Endothelial cell of umbilical vein (primary cell): ENCODE results near the gene UBA6. TPM values are rescaled to one million over a fixed set of nuclear protein-coding genes. Genes with fewer than 3 reads are reported as not detected.

ENCODE experiments used
- BruUV-seq: library from RNA; stranded (reverse); fragments of 400-500 nt; replicated peaks from 2 replicates; lab custom pipeline; 2021; lab: Mats Ljungman, UMichigan
- CTCF ChIA-PET: fragments of 300-600, 350-600 bp; sonication (Branson Sonifier 250); formaldehyde crosslinking; loops from one replicate; lab custom pipeline; 2021; ENCODE audit warnings: antibody characterized with exemption, inconsistent platforms; lab: Charles Lee
- POLR2A ChIA-PET: fragments of 300-600, 350-600 bp; sonication (Branson Sonifier 250); formaldehyde crosslinking; loops from one replicate; lab custom pipeline; 2021; ENCODE audit warnings: antibody characterized with exemption, inconsistent platforms; lab: Charles Lee
- DNase-seq: peaks from one replicate; pipeline ENCODE4 v3.0.0-alpha.2; 2011; ENCODE audit warnings: low read depth, low spot score
- FAIRE-seq: peaks from 2 replicates; lab custom pipeline; 2011; peaks lifted over from hg19 to GRCh38; lab: Jason Lieb, UNC
- H2AFZ ChIP-seq: 2 replicates; pipeline ENCODE4 v1.6.0; 2012; ENCODE audit warnings: low read depth, low read length, control low read depth, inconsistent platforms
- H3K27ac ChIP-seq: 2 replicates; pipeline ENCODE4 v1.5.1; 2011; ENCODE audit warnings: low read depth, mild to moderate bottlenecking, control low read depth, low read length, moderate library complexity; ENCODE audit not compliant: insufficient read depth
- H3K27me3 ChIP-seq, 2 experiments: 2 replicates each; pipeline versions ENCODE4 v1.6.0 to v1.6.1; 2011; ENCODE audit warnings: low read length in 2 of 2, mixed read lengths in 1 of 2; ENCODE audit not compliant: control insufficient read depth in 2 of 2, insufficient read depth in 2 of 2
- H3K36me3 ChIP-seq, 2 experiments: 2 replicates in 1 of 2; 3 replicates in 1 of 2; pipeline ENCODE4 v1.5.1; 2011; ENCODE audit warnings: low read length in 2 of 2, mild to moderate bottlenecking in 1 of 2, moderate library complexity in 1 of 2; ENCODE audit not compliant: control insufficient read depth in 2 of 2, insufficient read depth in 2 of 2; ENCODE audit errors: extremely low read depth in 1 of 2
- H3K4me1 ChIP-seq: 3 replicates; pipeline ENCODE4 v1.5.1; 2011; ENCODE audit warnings: mild to moderate bottlenecking, low read length; ENCODE audit not compliant: control insufficient read depth, insufficient read depth; ENCODE audit errors: extremely low read depth
- H3K4me2 ChIP-seq: 2 replicates; pipeline ENCODE4 v1.6.1; 2011; ENCODE audit warnings: low read length, control low read depth, mixed read lengths; ENCODE audit not compliant: insufficient read depth
- H3K4me3 ChIP-seq, 3 experiments: fragments of 200-600 bp in 1 of 3; sonication (generic), shearing (Covaris generic) in 1 of 3; replicated peaks in 1 of 3; 2 replicates each; pipeline ENCODE4 v1.5.1; 2011 to 2016; ENCODE audit warnings: control low read depth in 3 of 3, low read length in 3 of 3, mild to moderate bottlenecking in 2 of 3, inconsistent platforms in 1 of 3, low read depth in 1 of 3, moderate library complexity in 1 of 3; ENCODE audit not compliant: insufficient read depth in 1 of 3
- H3K79me2 ChIP-seq: 2 replicates; pipeline ENCODE4 v1.6.0; 2012; ENCODE audit warnings: low read length, inconsistent platforms; ENCODE audit not compliant: control insufficient read depth, insufficient read depth
- H3K9ac ChIP-seq: replicated peaks from 2 replicates; pipeline ENCODE3; 2011; ENCODE audit warnings: low read length, control low read depth; ENCODE audit not compliant: insufficient read depth; ENCODE audit errors: extremely low read depth
- H3K9me1 ChIP-seq: replicated peaks from 3 replicates; pipeline ENCODE4 v1.6.0; 2011; ENCODE audit warnings: mild to moderate bottlenecking, low read length; ENCODE audit not compliant: control insufficient read depth, insufficient read depth; ENCODE audit errors: extremely low read depth
- H3K9me3 ChIP-seq: replicated peaks from 2 replicates; pipeline ENCODE4 v1.5.1; 2012; ENCODE audit warnings: low read length, inconsistent platforms; ENCODE audit not compliant: control insufficient read depth, insufficient read depth
- H4K20me1 ChIP-seq: replicated peaks from 2 replicates; pipeline ENCODE3; 2011; ENCODE audit warnings: mild to moderate bottlenecking, low read length; ENCODE audit not compliant: control insufficient read depth, insufficient read depth; ENCODE audit errors: extremely low read depth
- EZH2 ChIP-seq: IDR thresholded peaks from 2 replicates; pipeline ENCODE4 v1.6.1; 2012; ENCODE audit warnings: borderline replicate concordance, low read depth, mild to moderate bottlenecking, moderate library complexity, low read length, inconsistent platforms; ENCODE audit not compliant: severe bottlenecking
- FOS ChIP-seq: IDR thresholded peaks from 2 replicates; pipeline ENCODE4 v1.6.1; 2011; ENCODE audit warnings: mild to moderate bottlenecking, low read length, moderate library complexity, borderline replicate concordance; ENCODE audit not compliant: insufficient read depth
- GATA2 ChIP-seq: IDR thresholded peaks from 2 replicates; pipeline ENCODE4 v1.7.0; 2011; ENCODE audit warnings: low read depth, mild to moderate bottlenecking, moderate library complexity, mixed read lengths, low read length; ENCODE audit not compliant: insufficient read length, insufficient read depth
- JUN ChIP-seq: IDR thresholded peaks from 2 replicates; pipeline ENCODE4 v1.6.1; 2011; ENCODE audit warnings: borderline replicate concordance, low read depth; ENCODE audit not compliant: insufficient read length, insufficient read depth
- MYC ChIP-seq: IDR thresholded peaks from one replicate; pipeline ENCODE4 v1.6.1; 2011; ENCODE audit warnings: mild to moderate bottlenecking, low read depth, low read length
- POLR2A ChIP-seq: IDR thresholded peaks from 2 replicates; pipeline ENCODE4 v1.6.1; 2012; ENCODE audit warnings: low read depth, mild to moderate bottlenecking, control low read depth, low read length
- POLR2AphosphoS5 ChIP-seq: IDR thresholded peaks from 2 replicates; pipeline ENCODE4 v1.6.1; 2012; ENCODE audit warnings: low read depth, mild to moderate bottlenecking, control low read depth, low read length, moderate library complexity; ENCODE audit not compliant: insufficient read depth
- dilution Hi-C: fragments of 300-500 bp; cut with MboI; formaldehyde crosslinking; loops from one replicate; pipeline ENCODE4 v1.15.0; 2019; ENCODE audit warnings: low sequenced_read_pairs; ENCODE audit not compliant: extremely low pct_ligation_motif_present
- intact Hi-C: fragments of 100-400 bp; cut with micrococcal nuclease; formaldehyde crosslinking; loops from one replicate; pipeline ENCODE4 v1.10.0; 2022
- polyA plus RNA-seq, 4 experiments: library from polyadenylated mRNA; depleted of rRNA in 3 of 4; stranded (reverse) in 3 of 4; unstranded in 1 of 4; fragments of >200 nt; gene quantifications; 2 replicates each; pipeline versions ENCODE4 v1.2.1 to v1.2.3, GENCODE V29; 2011 to 2012; ENCODE audit warnings: missing spikeins in 1 of 4
- total RNA-seq: library from RNA; stranded (reverse); gene quantifications from 2 replicates; pipeline ENCODE4 v1.2.3, GENCODE V29; 2021
- TF ChIP-seq, protein P1 (sequence below): IDR thresholded peaks from 2 replicates; pipeline ENCODE4 v1.6.1; 2011; ENCODE audit not compliant: insufficient read depth, insufficient read length
- TF ChIP-seq, protein P2 (sequence below), 2 donors: IDR thresholded peaks; 1 replicate in 1 of 2; 2 replicates in 1 of 2; pipeline ENCODE4 v1.5.1; 2011; ENCODE audit warnings: low read length in 2 of 2, mild to moderate bottlenecking in 2 of 2, moderate library complexity in 2 of 2, control low read depth in 1 of 2, inconsistent platforms in 1 of 2, low read depth in 1 of 2; ENCODE audit not compliant: insufficient read depth in 1 of 2; ENCODE audit errors: extremely low read depth in 1 of 2

The UBA6 gene
- total and polyA plus RNA-seq, 2 donors (not counting 3 experiments of a cell fraction or from before 2014, with no cell fraction given), result 30.9 to 96.4 TPM

DNA sequence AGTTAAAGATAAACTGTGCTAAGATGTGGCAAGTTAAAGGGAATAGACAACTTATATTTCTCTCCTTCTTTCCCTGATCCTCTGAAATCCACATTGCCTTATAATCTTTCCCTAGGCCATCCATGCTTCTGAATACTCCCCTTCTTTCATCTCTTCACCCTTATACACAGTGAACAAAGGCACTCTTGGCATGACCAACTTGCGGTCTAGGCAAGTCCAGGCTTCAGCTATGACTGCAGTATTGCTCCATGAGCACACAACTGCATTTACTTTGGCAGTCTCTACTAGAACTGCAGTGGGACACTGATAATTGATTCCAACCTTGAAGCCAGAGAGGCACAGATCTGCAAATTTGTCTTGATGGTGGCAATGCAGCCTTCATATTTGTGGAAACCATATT is 24.2 kb upstream of the UBA6 start:
- H3K27me3 ChIP-seq, result no peaks in the 10 kb centered on the region
- no TSS peak for BruUV-seq
- H2AFZ ChIP-seq, result no peak overlapping the region
- dilution Hi-C loops (no loop called here), intact Hi-C loops (no loop called here)
- H3K4me3 ChIP-seq, result no peak overlapping the region
- H3K36me3 ChIP-seq, result no peaks in the 10 kb centered on the region
- no peaks in the 10 kb centered on the region for H3K9me3 ChIP-seq
- FAIRE-seq, result no peak
- H3K9ac ChIP-seq, result no peak overlapping the region
- H3K9me1 ChIP-seq, result no peaks in the 10 kb centered on the region
- H3K79me2 ChIP-seq, result no peaks in the 10 kb centered on the region
- TF ChIP-seq, protein P1, sequence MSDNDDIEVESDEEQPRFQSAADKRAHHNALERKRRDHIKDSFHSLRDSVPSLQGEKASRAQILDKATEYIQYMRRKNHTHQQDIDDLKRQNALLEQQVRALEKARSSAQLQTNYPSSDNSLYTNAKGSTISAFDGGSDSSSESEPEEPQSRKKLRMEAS, result no peak
- no peak for TF ChIP-seq EZH2
- TF ChIP-seq FOS, result no peak
- TF ChIP-seq GATA2, result no peak
- TF ChIP-seq MYC, result no peak
- TF ChIP-seq, protein P2, sequence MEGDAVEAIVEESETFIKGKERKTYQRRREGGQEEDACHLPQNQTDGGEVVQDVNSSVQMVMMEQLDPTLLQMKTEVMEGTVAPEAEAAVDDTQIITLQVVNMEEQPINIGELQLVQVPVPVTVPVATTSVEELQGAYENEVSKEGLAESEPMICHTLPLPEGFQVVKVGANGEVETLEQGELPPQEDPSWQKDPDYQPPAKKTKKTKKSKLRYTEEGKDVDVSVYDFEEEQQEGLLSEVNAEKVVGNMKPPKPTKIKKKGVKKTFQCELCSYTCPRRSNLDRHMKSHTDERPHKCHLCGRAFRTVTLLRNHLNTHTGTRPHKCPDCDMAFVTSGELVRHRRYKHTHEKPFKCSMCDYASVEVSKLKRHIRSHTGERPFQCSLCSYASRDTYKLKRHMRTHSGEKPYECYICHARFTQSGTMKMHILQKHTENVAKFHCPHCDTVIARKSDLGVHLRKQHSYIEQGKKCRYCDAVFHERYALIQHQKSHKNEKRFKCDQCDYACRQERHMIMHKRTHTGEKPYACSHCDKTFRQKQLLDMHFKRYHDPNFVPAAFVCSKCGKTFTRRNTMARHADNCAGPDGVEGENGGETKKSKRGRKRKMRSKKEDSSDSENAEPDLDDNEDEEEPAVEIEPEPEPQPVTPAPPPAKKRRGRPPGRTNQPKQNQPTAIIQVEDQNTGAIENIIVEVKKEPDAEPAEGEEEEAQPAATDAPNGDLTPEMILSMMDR (IDR thresholded peaks at IDR 0.05; ENCODE audit: extremely low read depth in 1 of 2, insufficient read depth in 1 of 2, low read depth in 1 of 2, low read length in 2 of 2), result no peak
- no peak for TF ChIP-seq POLR2A
- no peak for TF ChIP-seq JUN
- TF ChIP-seq POLR2AphosphoS5, result no peak
- ChIA-PET POLR2A (no interaction called here), CTCF (interaction anchor here (6.0 kb wide), 1 partner anchor 22 kb away, joined by 27 read pairs; no protein-coding TSS in a partner anchor)
- H3K27ac ChIP-seq, result no peak overlapping the region
- H4K20me1 ChIP-seq, result no peaks in the 10 kb centered on the region
- H3K4me2 ChIP-seq, result no peak overlapping the region
- no peak for DNase-seq
- H3K4me1 ChIP-seq, result peaks cover 5% of the 10 kb centered on the region
